Measurements from ENCODE around the gene OPCML.

- no peak for TF ChIP-seq CTCF (optimal IDR thresholded peaks at IDR 0.05 in 1 of 3, IDR thresholded peaks at IDR 0.05 in 1 of 3, conservative IDR thresholded peaks at IDR 0.05 in 1 of 3; ENCODE audit: extremely low read depth in 1 of 3, insufficient read depth in 2 of 3, low read length in 3 of 3)
- TF ChIP-seq EZH2 (IDR thresholded peaks at IDR 0.05; ENCODE audit: low read length), result no peak
Observed at GRCh38 chr11:133408402-133408801, 123.9 kb downstream of the OPCML start.

All from keratinocyte (primary cell).